Ammon's horn (tissue), 1 donor: ENCODE data around the gene B3GAT2.
A peak's percentile ranks its signal among the peaks of the same experiment; 100 is the strongest.
"Not testable (repeated sequence)": the region's sequence is repeated elsewhere in the genome, so short reads cannot be mapped to it uniquely, and the experiment has no call there.

Source experiments
- DNase-seq: peaks from one replicate; pipeline ENCODE4 v3.0.0-alpha.2; 2016; ENCODE audit warnings: low spot score

Gene B3GAT2, protein sequence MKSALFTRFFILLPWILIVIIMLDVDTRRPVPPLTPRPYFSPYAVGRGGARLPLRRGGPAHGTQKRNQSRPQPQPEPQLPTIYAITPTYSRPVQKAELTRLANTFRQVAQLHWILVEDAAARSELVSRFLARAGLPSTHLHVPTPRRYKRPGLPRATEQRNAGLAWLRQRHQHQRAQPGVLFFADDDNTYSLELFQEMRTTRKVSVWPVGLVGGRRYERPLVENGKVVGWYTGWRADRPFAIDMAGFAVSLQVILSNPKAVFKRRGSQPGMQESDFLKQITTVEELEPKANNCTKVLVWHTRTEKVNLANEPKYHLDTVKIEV

DNA sequence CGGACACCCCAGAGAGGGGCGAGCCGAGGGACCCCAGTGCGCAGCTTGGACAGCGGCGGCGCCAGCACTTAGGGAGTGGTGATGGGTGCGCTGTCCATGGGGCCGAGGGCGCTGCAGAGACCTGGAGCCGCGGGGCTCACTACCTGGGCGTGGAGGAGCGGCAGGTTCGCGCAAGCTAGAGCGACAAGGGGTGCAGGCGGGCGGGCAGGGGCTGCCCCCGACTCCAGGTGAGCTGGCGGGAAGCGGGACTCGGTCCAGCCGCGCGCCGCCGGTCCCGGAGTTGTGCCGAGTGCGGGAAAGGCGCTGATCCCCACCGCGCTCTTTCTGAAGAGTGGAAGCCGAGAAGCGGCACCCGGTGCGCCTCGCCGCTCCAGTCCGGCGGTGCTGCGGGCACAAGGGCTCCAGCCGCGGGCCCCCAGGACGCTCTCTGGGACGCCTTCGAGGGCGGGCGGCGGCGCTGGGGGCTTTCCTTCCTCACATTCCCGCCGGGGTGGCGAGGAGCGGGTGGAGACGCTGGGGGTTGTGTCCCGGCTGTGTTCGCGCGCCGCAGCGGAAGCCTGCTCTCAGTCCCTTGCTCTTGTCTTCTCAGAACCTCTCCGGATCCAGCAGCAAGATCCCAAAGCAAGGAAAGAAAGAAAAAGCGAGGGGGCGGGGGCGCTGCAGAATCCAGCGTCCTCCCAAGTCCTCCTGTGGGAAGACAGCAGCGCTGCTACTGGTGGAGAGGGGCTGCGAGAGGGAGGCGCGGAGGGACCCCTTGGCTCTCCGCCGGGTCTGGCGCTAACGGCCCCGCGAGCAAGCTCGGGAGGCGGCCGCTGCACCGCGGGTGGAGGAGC is at the start of gene B3GAT2:
TSS of gene B3GAT2 (minus strand) at position 610 of the 833 bp plus-strand sequence. CDS start 631 bp downstream, outside the sequence.
- peak; percentile 38 for DNase-seq

DNA sequence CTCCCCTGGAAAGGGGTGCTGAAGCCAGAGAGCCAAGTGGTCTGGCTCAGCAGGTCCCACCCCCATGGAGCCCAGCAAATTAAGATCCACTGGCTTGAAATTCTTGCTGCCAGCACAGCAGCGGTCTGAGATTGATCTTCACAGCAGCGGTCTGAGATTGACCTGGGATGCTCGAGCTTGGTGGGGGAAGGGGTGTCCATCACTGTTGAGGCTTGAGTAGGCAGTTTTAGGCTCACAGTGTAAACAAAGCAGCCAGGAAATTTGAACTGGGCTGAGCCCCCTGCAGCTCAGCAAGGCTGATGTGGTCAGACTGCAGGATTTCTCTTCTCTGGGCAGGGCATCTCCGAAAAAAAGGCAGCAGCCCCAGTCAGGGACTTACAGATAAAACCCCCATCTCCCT is 41.3 kb upstream of the B3GAT2 start:
- no peak for DNase-seq

DNA sequence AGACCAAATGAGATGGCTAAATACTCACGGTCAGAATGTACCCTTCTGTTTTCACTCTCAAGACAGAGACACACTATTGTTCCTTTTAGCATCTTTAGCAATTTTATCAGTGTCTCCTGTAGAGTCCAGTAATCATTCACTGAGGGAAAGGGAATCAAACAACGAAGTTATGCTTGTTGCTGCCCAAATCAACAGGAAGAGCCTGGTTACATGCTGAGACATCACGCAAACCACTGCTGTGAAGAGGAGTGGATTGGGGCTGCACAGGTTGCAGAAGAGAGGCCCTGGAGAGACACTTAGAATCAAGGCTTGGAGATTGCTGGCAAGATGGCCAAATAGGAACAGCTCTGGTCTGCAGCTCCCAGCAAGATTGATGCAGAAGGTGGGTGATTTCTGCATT is 40.5 kb upstream of the B3GAT2 start:
- DNase-seq: no peak

DNA sequence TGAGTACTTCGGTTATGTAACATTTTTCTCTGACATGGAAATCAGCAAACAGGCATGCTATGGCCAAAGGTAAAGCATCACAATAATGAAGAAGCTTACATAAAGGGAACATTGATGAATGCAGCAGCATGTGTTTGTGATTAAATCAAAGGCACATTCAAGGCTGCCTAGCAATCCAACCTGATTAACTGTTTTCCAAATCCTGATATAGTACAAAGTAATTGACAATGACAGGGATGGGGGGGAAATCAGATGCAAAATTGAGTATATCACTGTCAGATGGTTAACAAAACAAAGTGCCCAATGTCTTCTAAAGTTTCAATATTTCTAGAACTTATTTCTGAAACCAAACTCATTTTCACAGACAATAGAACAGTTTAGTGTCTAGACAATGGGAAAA is 39.2 kb upstream of the B3GAT2 start:
- no peak for DNase-seq

DNA sequence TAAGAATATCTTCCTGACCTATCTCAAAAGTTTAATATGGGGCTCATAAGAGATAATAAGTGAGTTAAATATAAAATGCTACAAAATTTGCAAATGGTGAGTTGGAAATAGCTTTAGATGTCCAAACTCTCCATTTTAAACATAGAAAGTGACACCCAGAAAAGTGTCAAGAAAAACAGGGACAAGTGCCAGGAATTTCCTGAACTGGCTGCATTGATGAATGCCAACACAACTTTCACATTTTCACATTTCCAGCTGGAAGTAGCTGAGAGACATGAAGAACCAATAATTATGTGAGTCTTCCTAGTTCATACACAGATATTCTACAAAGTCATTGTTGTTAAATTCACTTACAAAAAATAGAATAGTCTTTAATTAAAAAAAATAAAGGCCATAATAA is 38.6 kb upstream of the B3GAT2 start:
- DNase-seq: no peak

DNA sequence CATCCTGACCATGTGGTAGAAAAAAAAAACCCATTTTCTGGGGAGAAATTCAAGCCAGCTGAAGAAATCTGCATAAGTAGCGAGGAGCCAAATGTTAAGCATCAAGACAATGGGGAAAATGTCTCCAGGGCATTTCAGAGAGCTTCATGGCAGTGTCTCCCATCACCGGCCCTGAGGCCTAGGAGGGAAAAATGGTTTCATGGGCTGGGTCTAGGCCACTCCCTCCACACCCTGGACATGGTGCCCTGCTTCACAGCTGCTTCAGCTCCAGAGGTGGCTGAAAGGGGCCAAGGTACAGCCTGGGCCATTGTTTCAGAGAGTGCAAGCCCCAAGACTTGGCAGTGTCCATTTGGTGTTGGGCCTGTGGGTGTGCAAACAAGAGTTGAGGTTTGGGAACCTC is 34.4 kb upstream of the B3GAT2 start:
- no peak for DNase-seq

DNA sequence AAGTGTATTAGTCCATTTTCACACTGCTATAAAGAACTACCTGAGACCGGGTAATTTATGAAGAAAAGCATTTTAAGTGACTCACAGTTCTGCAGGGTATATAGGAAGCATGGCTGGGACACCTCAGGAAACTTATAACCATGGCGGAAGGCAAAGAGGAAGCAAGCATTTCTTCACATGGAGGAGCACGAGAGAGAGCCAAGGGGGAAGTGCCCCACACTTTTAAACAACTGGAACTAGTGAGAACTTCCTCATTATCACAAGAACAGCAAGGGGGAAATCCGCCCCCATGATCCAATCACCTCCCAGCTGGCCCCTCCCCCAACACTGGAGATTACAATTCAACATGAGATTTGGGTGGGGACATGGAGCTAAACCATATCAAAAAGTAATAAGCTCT is 28.3 kb upstream of the B3GAT2 start:
- no peak for DNase-seq

DNA sequence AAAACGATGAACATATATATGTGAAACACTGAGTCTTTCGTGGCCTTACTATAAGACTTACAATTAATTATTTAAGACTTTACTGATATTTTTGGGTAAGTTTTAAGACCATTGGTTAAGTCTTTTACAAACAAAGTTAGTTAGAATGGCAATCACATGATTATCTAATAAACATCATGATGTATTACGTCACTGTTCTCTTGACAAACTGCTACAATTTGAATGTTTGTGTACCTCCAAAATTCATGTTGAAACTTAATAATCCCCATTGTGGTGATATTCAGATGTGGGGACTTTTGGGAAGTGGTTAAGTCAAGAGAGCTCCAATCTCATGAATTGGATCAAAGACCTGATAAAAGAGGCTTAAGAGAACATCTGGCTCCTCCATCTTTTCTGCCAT is 25.9 kb upstream of the B3GAT2 start:
- no peak for DNase-seq

DNA sequence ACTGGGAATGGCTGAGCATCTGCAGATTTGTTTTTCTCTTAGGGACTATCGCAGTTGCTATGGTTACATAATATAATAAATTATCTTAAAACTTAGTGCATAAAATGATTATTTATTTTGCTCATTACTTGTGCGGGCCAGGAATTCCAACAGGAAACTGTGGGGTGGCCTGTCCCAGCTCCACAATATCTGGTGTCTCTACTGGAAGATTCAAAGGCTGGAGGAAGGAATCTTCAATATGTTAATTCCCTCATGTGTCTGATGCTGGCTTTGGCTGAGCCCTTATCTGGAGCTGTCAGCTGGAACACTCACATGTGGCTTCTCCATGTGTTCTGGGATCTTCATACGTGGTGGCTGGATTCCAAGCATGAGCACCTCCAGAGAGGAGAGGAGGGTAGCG is 23.9 kb upstream of the B3GAT2 start:
- no peak for DNase-seq

DNA sequence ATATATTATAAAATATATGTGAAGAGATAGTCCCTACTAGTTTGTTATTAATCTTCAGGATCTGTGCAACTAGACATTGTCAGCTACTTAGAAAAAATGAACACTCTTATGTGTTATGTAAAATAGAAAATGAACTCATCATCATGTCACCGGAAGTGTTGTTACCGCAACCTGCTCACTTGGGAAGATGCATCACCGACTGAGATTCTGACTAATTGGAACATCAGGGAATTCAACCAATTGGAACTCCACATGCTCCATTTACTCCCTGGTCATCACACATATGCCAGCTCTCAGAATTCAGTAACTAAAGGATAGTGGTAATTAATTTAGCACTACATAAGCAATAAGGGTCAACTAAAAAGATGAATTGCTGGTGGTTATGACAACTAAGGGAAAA is 16.7 kb upstream of the B3GAT2 start:
- no peak for DNase-seq

DNA sequence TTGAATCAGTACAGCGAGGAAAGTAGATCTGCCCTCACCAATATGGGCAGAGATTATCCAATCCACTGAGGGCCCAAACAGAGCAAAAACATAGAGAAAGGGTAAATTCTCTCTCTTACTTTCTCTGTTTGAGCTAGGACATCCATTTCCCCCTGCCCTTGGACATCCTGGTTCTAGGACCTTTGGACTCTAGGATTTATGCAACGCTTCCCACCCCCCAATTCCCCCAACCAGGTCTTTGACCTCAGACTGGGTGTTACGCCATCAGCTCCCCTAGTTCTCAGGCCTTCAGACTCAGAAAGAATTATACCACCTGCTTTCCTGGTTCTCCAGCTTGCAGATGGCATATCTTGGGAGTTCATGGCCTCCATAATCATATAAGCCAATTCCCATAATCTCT is 10.2 kb upstream of the B3GAT2 start:
- no peak for DNase-seq

DNA sequence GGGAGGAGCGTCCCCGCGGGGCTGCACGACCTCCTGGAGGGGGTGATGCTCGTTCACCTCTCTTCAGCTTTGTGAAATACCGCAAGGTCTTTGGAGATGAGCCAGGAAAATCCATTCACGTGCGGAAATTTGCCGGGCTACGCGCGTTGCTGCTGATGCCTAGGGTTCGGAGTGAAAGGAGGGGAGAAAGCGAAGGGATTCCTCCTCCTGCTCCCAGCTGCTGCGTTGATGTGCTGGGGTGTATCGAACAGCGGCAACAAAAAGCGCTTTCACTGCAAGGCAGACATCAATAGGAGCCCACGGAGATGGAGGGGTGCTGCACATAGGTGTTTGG is 391 bp upstream of the B3GAT2 start:
- DNase-seq: peak; percentile 12

DNA sequence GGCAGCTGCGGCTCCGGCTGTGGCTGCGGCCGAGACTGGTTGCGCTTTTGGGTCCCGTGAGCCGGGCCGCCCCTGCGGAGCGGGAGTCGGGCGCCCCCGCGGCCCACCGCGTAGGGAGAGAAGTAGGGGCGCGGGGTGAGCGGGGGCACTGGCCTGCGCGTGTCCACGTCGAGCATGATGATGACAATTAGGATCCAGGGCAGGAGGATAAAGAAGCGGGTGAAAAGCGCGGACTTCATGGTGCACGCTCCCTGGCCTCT is 739 bp downstream of the B3GAT2 start:
- DNase-seq: no peak

DNA sequence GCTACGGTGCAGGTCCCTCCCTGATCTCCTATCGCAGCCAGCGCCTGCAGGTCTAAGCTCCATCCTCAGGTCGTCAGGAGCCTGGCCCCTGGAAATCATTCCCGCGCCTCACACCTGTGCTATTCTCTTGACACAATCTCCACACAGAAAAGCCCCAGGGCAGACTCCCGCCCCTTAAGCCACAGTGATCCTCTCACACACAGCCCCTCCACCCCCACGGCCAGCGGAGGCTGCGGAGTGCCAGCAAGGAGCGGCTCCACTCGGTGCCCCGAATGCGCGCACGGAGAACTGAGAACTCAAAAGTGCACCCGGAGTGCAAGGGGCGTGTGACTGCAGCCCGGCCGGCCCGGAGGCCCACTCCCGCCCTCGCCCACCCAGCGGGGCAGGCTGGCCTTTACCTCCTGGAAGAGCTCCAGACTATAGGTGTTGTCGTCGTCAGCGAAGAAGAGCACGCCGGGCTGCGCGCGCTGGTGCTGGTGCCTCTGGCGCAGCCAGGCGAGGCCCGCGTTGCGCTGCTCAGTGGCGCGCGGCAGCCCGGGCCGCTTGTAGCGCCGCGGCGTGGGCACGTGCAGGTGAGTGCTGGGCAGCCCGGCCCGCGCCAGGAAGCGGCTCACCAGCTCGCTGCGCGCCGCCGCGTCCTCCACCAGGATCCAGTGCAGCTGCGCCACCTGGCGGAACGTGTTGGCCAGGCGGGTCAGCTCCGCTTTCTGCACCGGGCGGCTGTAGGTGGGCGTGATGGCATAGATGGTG is 1.2 kb downstream of the B3GAT2 start:
- peak; percentile 88 for DNase-seq

DNA sequence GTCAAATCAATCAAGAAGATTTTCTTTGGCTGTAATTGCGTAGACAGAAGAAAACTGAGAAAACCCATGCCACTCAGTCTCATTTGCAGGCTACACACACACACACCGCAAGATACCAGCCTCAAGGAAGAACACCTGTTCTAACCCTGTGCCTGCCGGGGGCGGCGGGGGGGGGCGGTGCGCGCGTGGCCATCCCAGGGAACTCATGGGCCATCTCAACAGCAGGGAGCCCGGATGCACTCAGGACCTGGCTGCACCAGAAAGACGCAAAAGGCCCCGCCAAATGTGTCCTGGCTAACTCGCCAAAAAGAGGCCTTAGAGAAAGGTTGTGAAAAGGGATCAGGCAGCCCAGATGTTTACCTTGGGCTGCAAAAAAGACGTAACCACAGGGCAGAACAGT is 2.1 kb downstream of the B3GAT2 start:
- peak; percentile 2 for DNase-seq

DNA sequence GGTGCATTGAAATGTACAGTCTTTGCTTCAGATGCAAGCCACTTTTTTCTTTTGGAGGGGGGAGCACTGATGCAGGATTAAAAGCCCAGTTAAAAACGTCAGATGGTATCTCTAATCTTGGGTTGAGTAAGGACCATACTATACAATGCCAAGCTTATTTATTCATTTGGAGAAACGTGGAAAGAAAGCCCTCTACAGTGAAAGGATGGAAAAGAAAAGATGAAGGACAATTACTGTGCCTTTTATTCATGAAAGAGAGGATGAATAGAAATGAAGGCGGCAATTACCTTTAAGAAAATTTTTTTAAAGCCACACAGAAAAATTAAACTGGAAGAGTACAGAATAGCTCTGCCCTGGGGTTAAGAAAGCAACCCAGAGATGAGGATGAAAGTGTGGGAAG is 2.7 kb downstream of the B3GAT2 start:
- no peak for DNase-seq

DNA sequence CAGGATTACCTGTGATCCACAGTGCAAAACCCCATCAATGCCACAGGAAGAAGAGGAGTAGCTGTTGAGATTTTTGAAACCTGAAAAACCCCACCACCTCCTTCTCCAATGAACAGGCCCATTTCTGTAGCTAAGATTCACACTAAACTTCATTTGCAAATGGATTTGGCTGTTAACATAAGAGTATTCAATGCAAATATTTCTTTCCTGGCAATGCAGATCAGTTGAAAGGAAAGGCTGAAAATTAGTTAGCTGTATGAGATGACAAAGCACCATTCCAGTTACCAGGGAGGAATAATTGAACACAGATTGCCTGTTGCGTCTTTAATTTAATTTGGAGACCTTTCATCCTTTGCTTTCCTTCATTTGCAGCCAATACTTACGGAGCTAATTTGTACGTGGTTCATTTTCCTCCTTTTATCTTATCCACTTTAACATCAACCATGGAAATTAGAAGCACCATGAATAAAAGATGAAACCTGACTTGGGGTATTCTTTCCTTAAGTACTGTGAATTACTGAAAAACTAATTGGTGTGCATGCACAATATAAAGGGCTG is 4.2 kb downstream of the B3GAT2 start:
- DNase-seq: no peak

DNA sequence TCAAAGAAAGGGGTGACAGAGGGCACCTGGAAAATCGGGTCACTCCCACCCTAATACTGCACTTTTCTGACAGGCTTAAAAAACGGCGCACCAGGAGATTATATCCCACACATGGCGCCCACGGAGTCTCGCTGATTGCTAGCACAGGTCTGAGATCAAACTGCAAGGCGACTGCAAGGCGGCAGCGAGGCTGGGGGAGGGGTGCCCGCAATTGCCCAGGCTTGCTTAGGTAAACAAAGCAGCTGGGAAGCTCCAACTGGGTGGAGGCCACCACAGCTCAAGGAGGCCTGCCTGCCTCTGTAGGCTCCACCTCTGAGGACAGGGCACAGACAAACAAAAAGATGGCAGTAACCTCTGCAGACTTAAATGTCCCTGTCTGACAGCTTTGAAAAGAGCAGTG is 12.5 kb downstream of the B3GAT2 start:
- not testable (repeated sequence) for DNase-seq

DNA sequence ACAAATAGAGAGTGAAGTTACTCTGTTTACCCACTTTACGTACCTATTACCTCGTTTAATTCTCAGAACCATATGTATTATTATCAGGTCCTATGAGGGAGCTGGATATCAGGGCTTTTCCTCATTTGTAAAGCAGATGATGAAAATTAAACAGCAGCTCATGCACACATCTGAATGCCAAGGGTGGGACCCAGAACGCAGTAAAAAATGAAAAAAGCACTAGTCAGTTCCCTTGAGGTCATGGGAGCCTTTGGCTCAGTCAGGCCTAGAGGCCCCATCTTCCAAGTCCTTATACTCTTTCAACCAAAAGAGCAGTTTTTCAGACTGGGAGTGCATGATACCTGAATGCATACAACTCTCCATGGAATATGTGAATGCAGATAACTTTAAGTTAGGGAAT is 23.0 kb downstream of the B3GAT2 start:
- no peak for DNase-seq

DNA sequence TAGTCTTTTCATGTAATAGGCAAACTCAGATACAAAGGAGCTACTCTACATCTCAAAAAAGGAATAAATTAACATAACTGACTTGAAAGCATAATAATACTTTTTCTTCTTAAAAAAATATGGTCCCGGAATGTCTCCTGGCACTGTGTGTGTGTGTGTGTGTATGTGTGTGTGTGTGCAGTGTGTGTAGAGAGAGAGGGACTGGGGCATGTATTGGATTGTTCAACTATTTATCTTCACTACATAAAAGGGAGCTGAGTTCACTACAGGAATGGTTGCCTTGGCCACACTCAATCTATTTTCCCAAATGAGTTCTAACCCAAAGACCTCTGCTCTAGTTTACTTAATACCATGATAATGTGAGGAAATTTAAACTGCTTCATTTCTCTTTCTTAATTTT is 51.1 kb downstream of the B3GAT2 start:
- DNase-seq: no peak

DNA sequence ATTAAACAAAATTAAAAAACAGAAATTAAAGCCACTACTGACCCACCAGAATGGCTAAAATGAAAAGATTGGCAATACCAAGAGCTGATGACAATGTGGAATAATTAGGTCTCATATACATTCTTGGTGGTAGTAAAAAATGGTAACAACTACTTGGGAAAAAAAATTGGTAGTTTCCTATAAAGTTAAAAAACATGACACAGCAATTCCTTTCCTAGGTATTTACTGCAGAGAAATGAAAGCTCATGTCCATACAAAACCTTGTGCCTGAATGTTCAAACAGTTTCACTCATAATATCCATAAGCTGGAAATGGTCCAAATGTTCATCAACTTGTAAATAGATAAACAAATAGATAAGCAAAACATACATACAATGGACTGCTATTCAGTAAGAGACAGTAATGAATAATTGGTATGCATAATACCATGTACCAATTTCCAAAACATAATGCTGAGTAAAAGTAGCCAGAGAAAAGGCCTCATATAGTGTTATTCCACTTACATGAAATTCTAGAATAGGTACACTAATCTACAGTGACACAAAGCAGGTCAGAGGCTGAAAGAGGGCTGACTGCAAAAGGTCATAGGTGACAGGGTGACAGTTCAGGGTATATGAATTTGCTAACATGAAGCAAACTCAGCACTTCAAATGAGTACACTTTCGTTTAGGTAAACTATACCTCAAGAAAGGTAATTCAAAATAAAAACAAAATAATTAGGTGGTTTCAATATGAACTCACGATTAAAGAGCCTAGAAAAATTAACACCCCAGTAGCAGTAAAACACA is 53.0 kb downstream of the B3GAT2 start:
- no peak for DNase-seq

DNA sequence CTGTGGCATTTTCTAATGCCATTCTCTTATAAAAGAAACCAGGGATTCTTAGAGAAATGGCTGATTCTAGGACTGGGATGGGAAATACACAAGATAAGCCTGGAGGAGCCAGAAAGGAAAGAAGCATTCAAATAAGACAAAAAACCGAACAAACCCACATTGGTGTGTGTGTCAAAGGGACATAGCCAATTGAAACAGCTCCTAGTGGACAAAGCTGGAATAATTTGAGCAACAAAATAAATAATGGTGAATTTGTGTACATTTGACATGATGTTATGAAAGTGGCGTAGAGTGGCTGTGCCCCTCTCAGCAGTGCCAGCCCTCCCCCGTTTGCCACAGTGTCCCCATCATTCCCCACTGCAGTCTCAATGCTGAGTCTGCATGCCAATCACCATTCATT is 55.5 kb downstream of the B3GAT2 start:
- DNase-seq: no peak
